Astrocyte of the spinal cord (primary cell): ENCODE results near the gene ZNF280D.
A peak's percentile ranks its signal among the peaks of the same experiment; 100 is the strongest.

ENCODE experiments used
- DNase-seq: peaks from one replicate; pipeline ENCODE4 v3.0.0; 2011; ENCODE audit warnings: low read depth, low spot score
- H3K4me3 ChIP-seq: 2 replicates; pipeline ENCODE4 v1.5.1; 2011; ENCODE audit warnings: low read depth, mild to moderate bottlenecking, low read length, moderate library complexity
- in situ Hi-C: cut with HindIII; loops from 2 replicates; pipeline ENCODE4 v1.10.0; 2017; ENCODE audit warnings: low sequenced_read_pairs
- TF ChIP-seq, protein P1 (sequence below): IDR thresholded peaks from 2 replicates; pipeline ENCODE4 v1.5.1; 2012; ENCODE audit warnings: low read depth, mild to moderate bottlenecking, low read length, inconsistent platforms

ZNF280D gene

DNA sequence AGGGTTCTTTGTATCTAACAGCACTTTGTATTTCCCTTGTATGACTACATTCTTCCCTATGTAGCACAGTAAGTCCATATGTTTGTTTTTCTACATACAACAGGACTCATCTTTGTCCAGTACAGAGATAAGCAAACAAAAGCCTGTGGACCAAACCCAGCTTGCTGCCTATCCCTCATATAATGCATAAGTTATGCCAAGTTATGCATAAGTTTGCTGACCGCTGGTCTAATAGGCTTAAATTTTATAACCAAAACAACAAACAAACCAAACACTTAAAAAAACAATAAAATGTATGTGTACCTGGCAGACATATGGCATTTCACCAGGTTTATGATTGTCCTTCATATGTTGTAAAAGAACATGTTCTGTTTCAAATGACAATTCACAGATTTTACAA lies 56.0 kb downstream of the ZNF280D start:
- in situ Hi-C loops, result no loop called here
- DNase-seq, result no peak
- TF ChIP-seq, protein P1, sequence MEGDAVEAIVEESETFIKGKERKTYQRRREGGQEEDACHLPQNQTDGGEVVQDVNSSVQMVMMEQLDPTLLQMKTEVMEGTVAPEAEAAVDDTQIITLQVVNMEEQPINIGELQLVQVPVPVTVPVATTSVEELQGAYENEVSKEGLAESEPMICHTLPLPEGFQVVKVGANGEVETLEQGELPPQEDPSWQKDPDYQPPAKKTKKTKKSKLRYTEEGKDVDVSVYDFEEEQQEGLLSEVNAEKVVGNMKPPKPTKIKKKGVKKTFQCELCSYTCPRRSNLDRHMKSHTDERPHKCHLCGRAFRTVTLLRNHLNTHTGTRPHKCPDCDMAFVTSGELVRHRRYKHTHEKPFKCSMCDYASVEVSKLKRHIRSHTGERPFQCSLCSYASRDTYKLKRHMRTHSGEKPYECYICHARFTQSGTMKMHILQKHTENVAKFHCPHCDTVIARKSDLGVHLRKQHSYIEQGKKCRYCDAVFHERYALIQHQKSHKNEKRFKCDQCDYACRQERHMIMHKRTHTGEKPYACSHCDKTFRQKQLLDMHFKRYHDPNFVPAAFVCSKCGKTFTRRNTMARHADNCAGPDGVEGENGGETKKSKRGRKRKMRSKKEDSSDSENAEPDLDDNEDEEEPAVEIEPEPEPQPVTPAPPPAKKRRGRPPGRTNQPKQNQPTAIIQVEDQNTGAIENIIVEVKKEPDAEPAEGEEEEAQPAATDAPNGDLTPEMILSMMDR, result no peak
- no peak overlapping the region for H3K4me3 ChIP-seq

DNA sequence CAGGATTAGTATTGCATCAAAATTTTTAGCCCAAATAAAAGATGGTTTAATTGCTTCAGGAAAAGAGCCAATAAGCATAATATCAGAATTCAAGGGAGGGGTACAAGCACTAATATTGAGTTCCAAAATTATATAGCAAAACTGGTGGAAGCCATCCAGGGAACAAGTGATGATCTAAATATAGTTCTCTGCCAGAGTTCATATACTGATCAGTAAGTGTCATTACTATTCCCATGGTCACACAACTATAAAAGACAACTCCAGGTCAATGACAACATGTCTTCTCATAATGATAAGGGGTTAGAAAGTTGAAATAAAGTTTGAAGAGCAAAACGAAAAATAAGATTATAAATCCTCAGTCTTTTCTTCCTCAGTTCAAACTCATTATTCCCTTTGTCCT lies 57.4 kb downstream of the ZNF280D start:
- DNase-seq, result no peak
- TF ChIP-seq, protein P1, result no peak
- in situ Hi-C loops, result no loop called here
- H3K4me3 ChIP-seq, result no peak overlapping the region

DNA sequence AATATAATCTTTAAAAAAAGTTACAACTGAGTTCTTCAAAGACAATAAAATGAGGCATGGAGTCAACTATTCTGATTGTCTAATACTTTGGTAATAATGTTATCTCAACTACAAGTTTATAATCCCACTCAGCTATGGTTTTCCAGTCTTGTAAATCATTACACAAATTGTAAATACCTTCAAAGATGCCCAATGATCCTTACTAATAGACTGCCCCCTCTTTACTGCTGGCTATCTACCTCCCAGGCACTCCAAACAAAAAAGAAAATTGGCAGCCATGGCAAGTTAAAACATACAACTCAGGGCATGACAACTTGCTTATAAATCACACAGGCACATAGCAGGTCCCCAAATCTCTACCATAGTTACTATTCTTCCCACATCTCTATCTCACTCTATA lies 58.5 kb downstream of the ZNF280D start:
- no peak overlapping the region for H3K4me3 ChIP-seq
- DNase-seq, result no peak
- TF ChIP-seq, protein P1, result no peak
- in situ Hi-C loops, result no loop called here

DNA sequence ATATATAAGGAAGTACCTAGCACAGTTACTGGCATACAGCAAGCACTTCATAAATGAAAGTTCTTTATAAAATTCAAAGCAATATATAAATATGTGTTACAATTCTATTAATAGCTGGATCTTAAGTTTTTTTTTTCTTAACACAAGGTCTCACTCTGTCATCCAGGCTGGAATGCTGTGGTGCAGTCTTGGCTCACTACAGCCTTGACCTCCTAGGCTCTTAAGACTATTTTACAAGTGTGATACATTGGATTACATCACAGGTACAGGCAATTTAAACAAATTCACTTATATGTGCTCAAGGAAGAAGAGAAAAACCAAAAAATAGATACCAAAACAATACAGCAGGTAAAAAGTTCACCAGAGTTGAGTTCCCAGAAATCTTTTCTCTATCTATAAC lies 60.6 kb downstream of the ZNF280D start:
- H3K4me3 ChIP-seq, result no peak overlapping the region
- TF ChIP-seq, protein P1, result no peak
- in situ Hi-C loops, result no loop called here
- DNase-seq, result peak; percentile 59

DNA sequence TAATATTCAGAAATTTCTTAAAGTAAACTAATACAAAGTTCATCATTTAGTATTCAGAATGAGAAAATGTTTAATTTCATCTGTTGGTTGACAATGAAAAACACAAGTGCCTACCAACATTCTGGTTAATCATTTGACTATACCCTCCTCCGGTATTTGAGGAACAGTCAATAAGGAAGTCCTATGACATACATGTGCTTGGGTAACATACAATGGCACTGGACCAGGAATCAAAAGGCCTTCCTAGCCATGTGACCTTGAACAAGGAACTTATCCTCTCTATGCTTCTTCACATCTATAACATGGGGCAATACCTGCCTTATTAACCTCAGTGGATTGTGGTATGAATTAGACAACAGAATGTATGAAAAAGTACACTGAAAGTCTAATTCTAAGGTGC lies 65.8 kb downstream of the ZNF280D start:
- TF ChIP-seq, protein P1, result no peak
- no peak for DNase-seq
- in situ Hi-C loops, result no loop called here
- H3K4me3 ChIP-seq, result no peak overlapping the region

DNA sequence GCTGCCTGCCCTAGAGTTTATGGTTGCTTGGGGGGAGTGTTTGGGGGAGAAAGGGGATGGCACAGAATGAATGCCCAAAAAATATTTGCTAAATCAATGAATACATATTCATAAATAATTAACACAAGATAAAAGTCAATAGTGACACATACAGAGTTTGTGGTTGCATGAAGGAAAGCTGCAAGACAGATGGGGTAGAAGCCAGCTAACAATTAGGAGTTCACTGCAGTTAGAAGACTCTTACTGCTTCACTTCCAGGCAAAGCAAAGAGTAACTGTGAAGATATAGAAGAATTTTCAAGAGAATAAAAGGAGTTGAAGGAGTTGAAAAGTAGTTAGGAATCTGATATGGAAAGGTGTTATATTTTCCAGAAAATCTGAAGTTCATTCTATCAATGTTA lies 72.4 kb downstream of the ZNF280D start:
- in situ Hi-C loops, result no loop called here
- no peak overlapping the region for H3K4me3 ChIP-seq
- no peak for DNase-seq
- TF ChIP-seq, protein P1, result no peak

DNA sequence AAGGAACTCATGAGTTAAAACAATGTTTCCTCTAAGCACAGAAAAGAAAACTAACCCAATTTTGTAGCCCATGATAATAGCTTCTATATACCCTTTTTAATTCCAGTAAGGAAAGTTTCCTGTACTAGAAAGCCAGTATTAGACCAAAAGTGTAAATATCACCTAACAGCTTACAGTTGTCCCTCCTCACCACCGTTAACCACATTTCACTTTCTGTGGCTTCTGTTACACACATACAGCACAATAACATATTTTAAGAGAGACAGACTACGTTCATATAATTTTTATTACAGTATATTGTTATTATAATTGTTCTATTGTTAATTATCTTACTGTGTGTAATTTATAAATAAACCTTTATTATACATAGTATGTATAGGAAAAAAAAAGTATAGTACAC lies 74.1 kb downstream of the ZNF280D start:
- no peak overlapping the region for H3K4me3 ChIP-seq
- no peak for DNase-seq
- in situ Hi-C loops, result no loop called here
- TF ChIP-seq, protein P1, result no peak
